Glutamatergic neuron (in vitro differentiated cells): ENCODE measurements around the gene GHR. TPM values are rescaled to one million over a fixed set of nuclear protein-coding genes. Genes with fewer than 3 reads are reported as not detected.

Source experiments
- DNase-seq: peaks from one replicate; pipeline ENCODE4 v3.0.0; 2022
- H3K27ac Mint-ChIP-seq: one replicate; pipeline ENCODE4 v1.8.0; 2020; ENCODE audit warnings: mild to moderate bottlenecking, mixed read lengths, inconsistent platforms; ENCODE audit not compliant: unreplicated experiment
- H3K27me3 Mint-ChIP-seq: one replicate; pipeline ENCODE4 v1.8.0; 2020; ENCODE audit warnings: mild to moderate bottlenecking, moderate library complexity, mixed read lengths, inconsistent platforms; ENCODE audit not compliant: unreplicated experiment
- H3K36me3 Mint-ChIP-seq: one replicate; pipeline ENCODE4 v1.8.0; 2020; ENCODE audit warnings: mild to moderate bottlenecking, mixed read lengths, inconsistent platforms; ENCODE audit not compliant: unreplicated experiment
- H3K4me1 Mint-ChIP-seq: one replicate; pipeline ENCODE4 v1.8.0; 2020; ENCODE audit warnings: mild to moderate bottlenecking, low read depth, mixed read lengths, inconsistent platforms; ENCODE audit not compliant: unreplicated experiment
- H3K4me3 Mint-ChIP-seq: one replicate; pipeline ENCODE4 v1.8.0; 2020; ENCODE audit warnings: mild to moderate bottlenecking, mixed read lengths, inconsistent platforms; ENCODE audit not compliant: unreplicated experiment
- H3K9me3 Mint-ChIP-seq: one replicate; pipeline ENCODE4 v1.8.0; 2020; ENCODE audit warnings: mild to moderate bottlenecking, moderate library complexity, mixed read lengths, inconsistent platforms; ENCODE audit not compliant: unreplicated experiment
- CTCF ChIP-seq: fragments of 200-600 bp; sonication (generic); IDR thresholded peaks from one replicate; pipeline ENCODE4 v1.5.0; 2021; ENCODE audit not compliant: partially characterized antibody, unreplicated experiment
- total RNA-seq: library from RNA; stranded (reverse); fragmentation: NEBNext Ultra II Directional; extraction: Animal tissue kit (Norgen Biotek cat#: 25700); gene quantifications from one replicate; pipeline ENCODE4 v1.2.1, GENCODE V29; 2021; ENCODE audit not compliant: unreplicated experiment

GHR gene
- total RNA-seq, 1 donor from 2014 or later: not detected

- no peak for TF ChIP-seq CTCF
- Mint-ChIP-seq H3K4me3 (no peak overlapping the region), H3K4me1 (peaks cover 5% of the 10 kb centered on the region), H3K27ac (no peak overlapping the region), H3K36me3 (no peaks in the 10 kb centered on the region), H3K27me3 (peaks cover 2% of the 10 kb centered on the region), H3K9me3 (no peaks in the 10 kb centered on the region)
- no peak for DNase-seq
Measured at GRCh38 chr5:42591015-42591414, 167.8 kb downstream of the GHR start.

- Mint-ChIP-seq H3K9me3 (no peaks in the 10 kb centered on the region), H3K4me3 (no peak overlapping the region), H3K36me3 (no peaks in the 10 kb centered on the region), H3K27ac (no peak overlapping the region), H3K4me1 (peaks cover 5% of the 10 kb centered on the region), H3K27me3 (peaks cover 2% of the 10 kb centered on the region)
- no peak for TF ChIP-seq CTCF
- DNase-seq: no peak
Measured at GRCh38 chr5:42592401-42593140, 169.3 kb downstream of the GHR start.

GRCh38 chr5:42593591-42593990 is 170.4 kb downstream of the GHR start:
- Mint-ChIP-seq H3K4me1 (peaks cover 5% of the 10 kb centered on the region), H3K27me3 (peaks cover 2% of the 10 kb centered on the region), H3K4me3 (no peak overlapping the region), H3K36me3 (no peaks in the 10 kb centered on the region), H3K27ac (no peak overlapping the region), H3K9me3 (no peaks in the 10 kb centered on the region)
- TF ChIP-seq CTCF: no peak
- no peak for DNase-seq

GRCh38 chr5:42595597-42595996 is 172.4 kb downstream of the GHR start:
- no peak for DNase-seq
- Mint-ChIP-seq H3K4me1 (peaks cover 5% of the 10 kb centered on the region), H3K36me3 (no peaks in the 10 kb centered on the region), H3K27me3 (peaks cover 2% of the 10 kb centered on the region), H3K9me3 (no peaks in the 10 kb centered on the region), H3K27ac (no peak overlapping the region), H3K4me3 (no peak overlapping the region)
- TF ChIP-seq CTCF: no peak

GRCh38 chr5:42596817-42597216 is 173.6 kb downstream of the GHR start:
- Mint-ChIP-seq H3K27ac (no peak overlapping the region), H3K4me1 (peaks cover 5% of the 10 kb centered on the region)

More at GRCh38 chr5:42596817-42597216, 173.6 kb downstream of the GHR start:
- DNase-seq: no peak
- Mint-ChIP-seq H3K36me3 (no peaks in the 10 kb centered on the region), H3K4me3 (no peak overlapping the region), H3K9me3 (no peaks in the 10 kb centered on the region), H3K27me3 (peaks cover 2% of the 10 kb centered on the region)
- TF ChIP-seq CTCF: no peak
